BJ (cell line): ENCODE measurements around the gene VWA8. TPM values are rescaled to one million over a fixed set of nuclear protein-coding genes. Genes with fewer than 3 reads are reported as not detected.

Experiments
- CTCF ChIA-PET: fragments of 350-600 bp; formaldehyde crosslinking; extraction: SDS; loops from one replicate; lab custom pipeline; 2021; ENCODE audit warnings: antibody characterized with exemption, inconsistent platforms; lab: Yijun Ruan, JAX
- POLR2A ChIA-PET: fragments of 300-600 bp; sonication (Branson Sonifier 250); formaldehyde crosslinking; extraction: SDS; loops from one replicate; lab custom pipeline; 2021; ENCODE audit warnings: antibody characterized with exemption; lab: Charles Lee
- DNase-seq: peaks from one replicate; pipeline ENCODE4 v3.0.0-alpha.2; 2011; ENCODE audit warnings: low read depth
- H3K27me3 ChIP-seq: 2 replicates; pipeline ENCODE4 v1.6.0; 2011; ENCODE audit warnings: low read length; ENCODE audit not compliant: control insufficient read depth, insufficient read depth
- H3K36me3 ChIP-seq: 2 replicates; pipeline ENCODE4 v1.5.1; 2011; ENCODE audit warnings: low read length; ENCODE audit not compliant: control insufficient read depth, insufficient read depth
- H3K4me3 ChIP-seq: 2 replicates; pipeline ENCODE4 v1.5.1; 2011; ENCODE audit warnings: low read depth, mild to moderate bottlenecking, control low read depth, low read length
- CTCF ChIP-seq: IDR thresholded peaks from 2 replicates; pipeline ENCODE4 v1.5.1; 2011; ENCODE audit warnings: low read depth, mild to moderate bottlenecking, control low read depth, inconsistent platforms, low read length, moderate library complexity; ENCODE audit not compliant: insufficient read depth
- polyA plus RNA-seq: library from polyadenylated mRNA; depleted of rRNA; stranded (reverse); fragments of >200 nt; gene quantifications from 2 replicates; pipeline ENCODE4 v1.2.3, GENCODE V29; 2011

VWA8 gene
- polyA plus RNA-seq, 1 experiment, result 5.9 TPM

GRCh38 chr13:41589434-41589833 lies 371.5 kb downstream of the VWA8 start:
- POLR2A ChIA-PET, result no interaction called here
- Histone ChIP-seq H3K27me3 (no peaks in the 10 kb centered on the region), H3K4me3 (no peak overlapping the region), H3K36me3 (no peaks in the 10 kb centered on the region; the same call in 1 of the 2 replicates)
- CTCF ChIA-PET, result interaction anchor here (0.9 to 1.2 kb wide), 4 partner anchors 16 to 63 kb away, joined by 3 to 4 read pairs (median 4); no protein-coding TSS in a partner anchor
- no peak for DNase-seq
- no peak for TF ChIP-seq CTCF

GRCh38 chr13:41588899-41589298 lies 372.0 kb downstream of the VWA8 start:
- POLR2A ChIA-PET, result no interaction called here
- Histone ChIP-seq H3K36me3 (no peaks in the 10 kb centered on the region; the same call in 1 of the 2 replicates), H3K27me3 (no peaks in the 10 kb centered on the region), H3K4me3 (no peak overlapping the region)
- TF ChIP-seq CTCF, result no peak
- CTCF ChIA-PET, result interaction anchor here (0.9 to 1.2 kb wide), 4 partner anchors 16 to 64 kb away, joined by 3 to 4 read pairs (median 4); no protein-coding TSS in a partner anchor
- DNase-seq, result peak; percentile 93

GRCh38 chr13:41588448-41588847 lies 372.5 kb downstream of the VWA8 start:
- CTCF ChIA-PET, result interaction anchor here (0.9 to 1.2 kb wide), 4 partner anchors 15 to 64 kb away, joined by 3 to 4 read pairs (median 4); no protein-coding TSS in a partner anchor
- POLR2A ChIA-PET, result no interaction called here
- DNase-seq, result no peak
- Histone ChIP-seq H3K27me3 (no peaks in the 10 kb centered on the region), H3K4me3 (no peak overlapping the region), H3K36me3 (no peaks in the 10 kb centered on the region; the same call in 1 of the 2 replicates)
- no peak for TF ChIP-seq CTCF

GRCh38 chr13:41587490-41587889 lies 373.4 kb downstream of the VWA8 start:
- CTCF ChIA-PET, result interaction anchor here (0.8 to 1.4 kb wide), 3 partner anchors 14 to 41 kb away, joined by 3 to 4 read pairs (median 3); no protein-coding TSS in a partner anchor
- H3K36me3 ChIP-seq, result no peaks in the 10 kb centered on the region; the same call in 1 of the 2 replicates
- H3K4me3 ChIP-seq, result no peak overlapping the region
- DNase-seq, result no peak
- H3K27me3 ChIP-seq, result no peaks in the 10 kb centered on the region
- POLR2A ChIA-PET, result interaction anchor here (0.6 kb wide), 1 partner anchor 45 kb away, joined by 3 read pairs; no protein-coding TSS in a partner anchor
- TF ChIP-seq CTCF, result no peak

- CTCF ChIA-PET, result no interaction called here
- no peak for DNase-seq
- Histone ChIP-seq H3K36me3 (no peaks in the 10 kb centered on the region; the same call in 1 of the 2 replicates), H3K4me3 (no peak overlapping the region), H3K27me3 (no peaks in the 10 kb centered on the region)
- TF ChIP-seq CTCF, result no peak
- POLR2A ChIA-PET, result interaction anchor here (0.6 kb wide), 1 partner anchor 24 kb away, joined by 8 read pairs; no protein-coding TSS in a partner anchor
Measured at GRCh38 chr13:41586216-41586615, 374.7 kb downstream of the VWA8 start.
